GM21528 (cell line): Measurements from ENCODE around the gene ARID3A.

Source experiments
- ATAC-seq: cut with Tn5 transposase; IDR thresholded peaks from one replicate; pipeline ENCODE4 v1.9.1; 2021; ENCODE audit warnings: mild to moderate bottlenecking, moderate library complexity; ENCODE audit not compliant: unreplicated experiment, low FRiP score

The ARID3A gene

DNA sequence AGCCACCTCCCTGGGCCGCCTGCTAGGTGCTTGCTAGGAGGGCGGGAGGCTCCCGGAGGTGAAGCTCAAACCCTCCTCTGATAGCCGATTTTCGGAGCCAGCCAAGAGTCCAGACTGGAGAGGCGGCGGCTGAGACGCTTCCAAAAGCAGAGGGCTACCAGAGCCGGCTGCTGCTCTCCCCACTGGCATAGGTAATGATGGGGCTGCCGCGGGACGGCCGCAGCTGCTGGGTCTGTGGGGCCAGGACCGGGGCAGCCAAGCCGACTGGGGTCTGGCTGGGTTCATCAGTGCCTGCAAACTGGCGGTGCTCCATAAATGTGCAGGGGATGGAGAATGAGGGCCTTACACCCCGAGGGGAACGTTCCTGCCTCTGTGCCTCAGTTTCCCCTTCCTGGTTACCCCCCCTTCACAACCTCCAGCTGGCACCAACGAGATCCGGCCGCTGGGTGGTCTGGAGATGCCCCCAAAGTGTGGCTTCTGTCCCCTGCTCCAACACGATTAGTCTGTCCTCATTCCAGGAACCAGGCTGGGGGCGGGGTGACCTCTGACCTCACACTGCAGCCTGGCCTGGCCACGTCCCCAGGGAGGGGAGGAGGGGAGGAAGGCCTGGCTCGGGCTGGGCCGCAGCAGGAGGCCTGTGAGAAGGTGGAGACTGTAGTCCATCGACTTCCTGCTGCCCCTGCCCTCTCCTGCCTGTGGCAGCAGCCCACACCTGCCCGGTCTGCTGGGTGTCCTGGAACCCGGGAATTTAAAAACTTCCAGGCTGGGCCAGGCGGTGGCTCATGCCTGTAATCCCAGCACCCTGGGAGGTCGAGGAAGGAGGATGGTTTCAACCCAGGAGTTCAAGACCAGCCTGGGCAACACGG is 54.5 kb downstream of the ARID3A start:
- ATAC-seq, result no peak

- ATAC-seq, result peak; percentile 50
Measured at GRCh38 chr19:982567-983170, 56.8 kb downstream of the ARID3A start.

- peak; percentile 66 for ATAC-seq
Measured at GRCh38 chr19:984165-984967, 58.5 kb downstream of the ARID3A start, which contains the start of gene WDR18. Gene WDR18 (plus strand): TSS chr19:984345. CDS start chr19:984354, 9 bp downstream.

DNA sequence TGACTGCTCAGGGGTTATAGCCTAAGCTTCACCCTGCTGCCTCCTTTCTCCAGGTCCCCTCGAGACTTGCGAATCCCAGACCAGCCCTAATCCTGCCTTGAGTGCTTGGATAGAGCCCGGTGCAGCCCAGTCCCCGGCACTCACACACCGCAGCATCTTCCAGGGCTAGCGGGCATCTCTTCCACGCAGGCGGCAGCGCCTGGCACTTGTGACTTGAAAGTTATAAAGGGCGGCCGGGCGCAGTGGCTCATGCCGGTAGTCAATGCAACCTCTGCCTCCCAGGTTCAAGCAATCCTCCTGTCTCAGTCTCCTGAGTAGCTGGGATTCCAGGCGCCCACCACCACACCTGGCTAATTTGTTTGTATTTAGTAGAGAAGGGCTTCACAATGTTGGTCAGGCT is 60.2 kb downstream of the ARID3A start:
- ATAC-seq, result no peak

DNA sequence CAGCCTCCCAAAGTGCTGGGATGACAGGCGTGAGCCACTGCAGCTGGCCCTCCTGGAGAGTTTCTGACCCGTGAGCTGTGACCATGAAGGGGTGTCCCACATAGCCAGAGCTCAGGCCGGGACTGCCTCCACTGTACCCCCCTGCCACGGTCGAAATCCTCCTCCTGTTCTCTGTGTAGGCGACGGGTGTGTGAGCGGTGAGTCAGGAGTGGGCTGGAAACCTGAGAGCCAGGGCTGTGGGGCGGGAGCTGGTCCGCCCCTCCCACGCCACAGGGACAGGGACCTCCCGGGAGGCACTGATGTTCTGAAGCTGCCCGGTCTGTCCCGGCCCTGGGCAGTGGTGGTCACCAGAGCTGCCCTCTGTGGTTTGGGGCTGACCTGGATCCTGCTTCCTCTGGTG is 62.2 kb downstream of the ARID3A start:
- ATAC-seq, result no peak

- ATAC-seq, result no peak
Measured at GRCh38 chr19:988510-988909, 62.7 kb downstream of the ARID3A start.

DNA sequence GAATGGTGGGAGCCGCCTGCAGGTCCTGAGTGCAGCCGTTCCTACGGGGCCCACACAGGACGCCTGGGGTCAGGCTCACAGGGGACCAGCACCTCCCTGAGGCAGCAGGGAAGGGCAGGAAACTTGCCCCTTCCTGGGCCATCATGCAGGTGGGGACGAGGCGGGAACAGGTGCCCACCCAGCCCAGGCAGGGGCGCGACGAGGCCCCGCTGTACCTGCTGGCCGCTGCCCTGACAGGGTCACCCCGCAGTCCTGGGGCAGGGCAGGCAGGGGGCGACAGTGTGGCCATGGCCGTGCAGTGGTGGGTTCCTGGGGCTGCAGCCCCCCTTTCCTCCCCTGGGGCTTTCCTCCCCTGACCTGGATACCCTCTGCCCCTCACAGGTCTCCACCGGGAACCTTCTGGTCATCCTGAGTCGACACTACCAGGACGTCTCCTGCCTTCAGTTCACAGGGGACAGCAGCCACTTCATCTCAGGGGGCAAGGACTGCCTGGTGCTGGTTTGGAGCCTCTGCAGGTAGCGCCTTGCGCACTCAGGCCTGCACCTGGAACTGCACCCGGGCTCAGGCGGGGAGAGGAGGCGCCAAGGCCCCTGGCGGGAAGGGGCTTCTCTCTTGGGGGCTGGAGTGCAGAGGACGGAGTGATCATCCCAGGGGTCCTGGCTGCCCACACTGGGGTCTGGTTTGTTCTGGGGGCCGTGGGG is 63.7 kb downstream of the ARID3A start:
- ATAC-seq, result no peak

- no peak for ATAC-seq
Measured at GRCh38 chr19:990119-990571, 64.3 kb downstream of the ARID3A start.

DNA sequence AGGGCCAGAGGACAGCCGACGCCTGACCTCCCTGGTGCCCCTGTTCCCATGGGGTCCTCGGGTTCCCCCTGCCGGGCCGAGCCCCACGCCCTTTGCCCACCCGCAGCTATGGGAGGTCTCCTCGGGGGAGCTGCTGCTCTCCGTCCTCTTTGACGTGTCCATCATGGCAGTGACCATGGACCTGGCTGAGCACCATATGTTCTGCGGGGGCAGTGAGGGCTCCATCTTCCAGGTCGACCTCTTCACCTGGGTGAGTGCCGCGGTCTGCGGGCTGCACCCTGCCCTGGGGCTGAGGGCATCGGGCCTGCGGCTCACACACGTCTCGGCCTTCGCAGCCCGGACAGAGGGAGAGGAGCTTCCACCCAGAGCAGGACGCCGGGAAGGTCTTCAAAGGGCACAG is 64.9 kb downstream of the ARID3A start:
- ATAC-seq, result no peak

- ATAC-seq, result no peak
Measured at GRCh38 chr19:991174-991931, 65.5 kb downstream of the ARID3A start.

DNA sequence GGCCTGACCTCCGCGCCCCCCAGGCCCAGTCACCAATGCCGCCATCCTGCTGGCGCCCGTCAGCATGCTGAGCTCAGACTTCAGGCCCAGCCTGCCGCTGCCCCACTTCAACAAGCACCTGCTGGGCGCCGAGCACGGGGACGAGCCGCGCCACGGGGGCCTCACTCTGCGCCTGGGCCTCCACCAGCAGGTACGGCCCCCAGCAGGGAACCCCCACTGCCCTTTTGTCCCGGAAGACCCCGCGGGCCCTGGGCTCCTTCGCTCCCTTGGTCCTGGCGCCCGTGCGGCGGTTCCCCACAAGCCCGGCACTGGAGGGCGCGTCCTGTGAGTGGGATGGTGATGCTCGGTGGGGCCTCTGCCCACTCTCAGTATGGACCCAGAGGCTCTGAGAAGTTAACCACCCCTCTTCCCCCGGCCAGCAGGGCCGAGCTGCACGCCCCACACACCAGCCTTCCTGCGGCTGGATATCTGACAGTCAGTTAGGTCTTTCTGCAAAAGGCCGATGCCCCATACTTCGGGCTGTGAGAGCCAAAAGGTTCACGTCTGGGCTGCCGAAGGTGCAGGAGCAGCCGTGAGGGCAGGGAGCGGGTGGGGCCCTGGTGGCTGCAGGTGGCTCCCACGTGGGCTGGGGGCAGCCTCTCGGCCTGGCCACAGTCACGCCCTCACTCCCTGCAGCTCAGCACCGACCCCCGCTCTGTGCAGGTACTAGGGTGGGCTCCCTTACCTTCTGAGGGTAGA is 66.3 kb downstream of the ARID3A start:
- ATAC-seq, result no peak

DNA sequence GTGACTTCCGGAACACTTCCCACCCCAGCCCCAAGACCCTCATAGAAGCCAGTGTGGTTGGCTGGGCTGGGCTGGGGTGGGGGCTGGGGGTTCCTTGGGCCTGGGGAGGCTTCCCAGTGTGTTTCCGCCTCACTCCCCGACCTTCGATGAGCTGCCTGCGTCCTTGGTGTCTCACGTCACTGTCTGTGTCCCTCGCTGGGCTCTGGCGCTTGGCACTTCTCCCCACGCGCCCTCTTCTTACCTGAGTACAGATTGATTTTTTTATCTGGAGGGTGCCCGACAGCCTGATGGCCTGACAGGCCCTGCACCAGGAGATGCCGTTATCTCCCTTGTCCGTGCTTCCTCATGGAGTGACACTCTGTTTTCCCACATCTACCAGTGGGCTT is 66.8 kb downstream of the ARID3A start:
- ATAC-seq, result no peak

GRCh38 chr19:993361-993830 is 67.6 kb downstream of the ARID3A start:
- no peak for ATAC-seq

DNA sequence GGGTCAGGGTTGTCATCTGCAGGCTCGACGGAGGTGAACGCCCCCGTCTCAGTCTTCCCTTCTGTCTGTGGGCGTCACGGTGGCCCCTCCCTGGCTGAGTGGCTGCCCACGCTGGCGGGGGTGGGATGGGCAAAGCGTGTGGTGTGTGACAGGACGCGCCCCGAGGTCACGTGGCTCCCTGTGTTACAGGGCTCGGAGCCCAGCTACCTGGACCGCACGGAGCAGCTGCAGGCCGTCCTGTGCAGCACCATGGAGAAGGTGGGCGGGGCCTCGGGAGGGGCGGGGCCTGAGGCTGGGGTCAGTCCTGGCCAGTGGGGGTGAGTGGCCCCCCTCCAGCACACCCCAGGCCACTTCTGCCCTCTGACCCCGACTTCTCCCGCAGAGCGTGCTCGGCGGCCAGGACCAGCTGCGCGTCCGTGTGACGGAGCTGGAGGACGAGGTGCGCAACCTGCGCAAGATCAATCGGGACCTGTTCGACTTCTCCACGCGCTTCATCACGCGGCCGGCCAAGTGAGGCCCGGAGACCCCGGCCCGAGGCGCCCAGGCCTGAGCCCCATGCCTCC is 68.1 kb downstream of the ARID3A start:
- ATAC-seq, result no peak

GRCh38 chr19:994516-994915 is 68.7 kb downstream of the ARID3A start:
- no peak for ATAC-seq

DNA sequence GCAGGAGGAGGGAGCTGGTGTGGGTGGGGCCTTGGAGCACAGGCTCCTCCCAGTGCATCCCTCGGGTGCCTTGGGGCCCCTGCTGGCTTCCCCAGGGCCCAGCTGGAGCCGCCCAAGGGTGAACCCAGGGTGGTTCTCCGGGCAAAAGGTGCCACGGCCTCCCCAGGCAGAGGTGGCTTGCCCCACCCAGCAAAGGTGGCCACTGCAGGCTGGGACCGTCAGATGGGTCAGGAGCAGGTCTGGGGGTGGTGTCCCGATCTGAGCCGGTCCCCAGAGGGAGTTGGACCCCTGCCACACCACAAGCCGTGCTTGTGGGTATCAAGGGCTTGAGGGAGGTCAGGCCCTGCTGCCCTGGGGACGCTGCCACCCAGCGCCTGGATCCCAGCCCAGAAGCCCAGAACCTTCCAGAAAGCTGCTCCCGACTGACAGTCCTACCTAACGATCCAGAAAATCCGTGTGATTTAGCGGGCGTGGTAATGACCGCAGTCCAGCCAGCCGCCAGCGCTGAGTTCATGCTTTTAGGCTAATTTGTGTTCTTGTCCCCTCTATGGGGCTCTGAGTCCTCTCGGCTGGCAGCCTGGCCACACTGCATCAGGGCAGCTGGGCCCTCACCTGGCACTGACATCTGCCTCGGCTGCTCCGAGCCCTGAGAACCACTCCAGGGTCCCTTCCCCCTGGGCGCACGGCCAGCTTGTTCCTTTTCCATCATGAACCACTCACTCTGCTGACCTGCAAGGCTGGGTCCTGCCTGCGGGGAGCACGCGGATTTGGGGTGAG is 69.4 kb downstream of the ARID3A start:
- no peak for ATAC-seq

DNA sequence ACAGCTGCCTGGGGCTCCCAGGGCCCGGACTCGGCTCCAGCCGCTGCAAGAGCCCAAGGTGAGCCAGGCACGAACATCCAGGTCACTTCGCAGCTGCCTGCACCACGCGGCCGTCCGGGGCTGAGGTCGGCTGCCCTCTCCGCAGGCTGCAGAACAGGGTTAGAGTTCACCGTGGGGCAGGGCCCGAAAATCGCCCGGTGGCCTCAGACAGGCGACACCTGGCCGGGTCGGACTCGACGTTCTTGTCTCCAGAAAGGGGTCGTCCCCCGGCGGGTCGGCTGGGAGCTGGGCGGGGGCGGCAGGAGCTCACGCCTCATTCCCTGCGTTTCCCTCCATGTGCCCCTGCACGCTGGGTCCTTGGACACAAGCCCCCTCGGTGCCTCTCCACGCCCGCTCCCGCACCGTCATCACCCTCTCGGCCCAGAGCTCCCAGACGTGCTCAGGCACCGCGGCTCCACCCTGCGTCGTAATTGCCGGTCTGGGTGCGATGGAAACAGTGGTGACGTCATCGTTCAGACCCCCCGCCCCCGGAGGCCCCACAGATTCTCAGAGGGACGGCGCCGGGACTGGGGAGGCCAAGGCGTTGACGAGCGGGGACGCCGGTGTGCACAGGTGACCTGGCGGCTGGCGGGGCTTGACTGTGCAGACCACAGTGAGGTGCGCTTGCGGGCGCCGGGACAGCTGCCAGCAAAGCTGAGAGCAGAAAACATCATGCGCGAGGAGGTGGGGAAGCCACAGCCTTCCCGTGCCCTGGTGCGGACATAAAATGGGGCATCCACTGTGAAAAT is 70.4 kb downstream of the ARID3A start:
- no peak for ATAC-seq
